Breast epithelium (tissue), 4 donors: ENCODE data around the gene URAD. TPM values are rescaled to one million over a fixed set of nuclear protein-coding genes. Genes with fewer than 3 reads are reported as not detected.
A peak's percentile ranks its signal among the peaks of the same experiment; 100 is the strongest.

Experiments used
- DNase-seq, 2 donors: peaks; one replicate each; pipeline ENCODE4 v3.0.0-alpha.2; 2019; ENCODE audit warnings: low spot score in 2 of 2
- H3K27ac ChIP-seq, 2 donors: fragments of 200-600 bp; sonication (generic) in 1 of 2; one replicate each; pipeline ENCODE4 v1.5.1; 2016 to 2019; ENCODE audit warnings: mild to moderate bottlenecking in 1 of 2
- H3K27me3 ChIP-seq, 2 donors: fragments of 200-600 bp; sonication (generic) in 1 of 2; one replicate each; pipeline versions ENCODE4 v1.5.1 to v1.6.0; 2017 to 2019; ENCODE audit warnings: control low read depth in 1 of 2, mild to moderate bottlenecking in 1 of 2
- H3K36me3 ChIP-seq: fragments of 200-600 bp; one replicate; pipeline ENCODE4 v1.5.1; 2019
- H3K4me1 ChIP-seq, 2 donors: fragments of 200-600 bp; sonication (generic); one replicate each; pipeline ENCODE4 v1.5.1; 2016 to 2019; ENCODE audit warnings: control low read depth in 1 of 2
- H3K4me3 ChIP-seq, 3 donors: fragments of 200-600 bp; sonication (generic); 1 replicate in 2 of 3; 2 replicates in 1 of 3; pipeline ENCODE4 v1.5.1; 2016 to 2019; ENCODE audit warnings: mild to moderate bottlenecking in 3 of 3, moderate library complexity in 2 of 3
- H3K9me3 ChIP-seq, 2 donors: fragments of 200-600 bp; sonication (generic) in 1 of 2; one replicate each; pipeline ENCODE4 v1.5.1; 2016 to 2019; ENCODE audit warnings: control low read depth in 1 of 2
- CTCF ChIP-seq, 3 donors: fragments of 450-650 bp; IDR thresholded peaks; one replicate each; pipeline ENCODE4 v1.5.1; 2016 to 2017; ENCODE audit warnings: antibody characterized with exemption in 3 of 3, mild to moderate bottlenecking in 3 of 3, moderate library complexity in 3 of 3
- POLR2A ChIP-seq: fragments of 450-650 bp; IDR thresholded peaks from one replicate; pipeline ENCODE4 v1.6.1; 2016; ENCODE audit warnings: antibody characterized with exemption, mild to moderate bottlenecking, moderate library complexity
- POLR2AphosphoS5 ChIP-seq, 3 donors: sonication (generic); formaldehyde crosslinking; IDR thresholded peaks; one replicate each; pipeline ENCODE4 v1.6.1; 2017; ENCODE audit warnings: antibody characterized with exemption in 3 of 3
- intact Hi-C: fragments of 100-400 bp; cut with DNase I; formaldehyde crosslinking; loops from one replicate; pipeline ENCODE4 v1.15.1; 2023; ENCODE audit warnings: low total_unique reads
- total RNA-seq, 3 donors: library from RNA; depleted of rRNA; stranded (reverse); fragments of >200 nt; gene quantifications; one replicate each; pipeline ENCODE4 v1.1.0, GENCODE V29; 2016

URAD gene
- total RNA-seq, 3 donors from 2014 or later: 0.32 to 1.3 TPM; not detected in 1

- Histone ChIP-seq H3K27ac (no peak overlapping the region), H3K4me1 (peaks cover 0 to 8% of the 10 kb centered on the region in 2 donors), H3K4me3 (no peak overlapping the region), H3K27me3 (peaks cover 3 to 91% of the 10 kb centered on the region in 2 donors), H3K9me3 (no peaks in the 10 kb centered on the region), H3K36me3 (no peaks in the 10 kb centered on the region)
- no peak for TF ChIP-seq POLR2A
- no peak for TF ChIP-seq POLR2AphosphoS5 (IDR thresholded peaks at IDR 0.05)
- TF ChIP-seq CTCF (IDR thresholded peaks at IDR 0.05): no peak
- no peak for DNase-seq
- intact Hi-C loops: no loop called here
Measured at GRCh38 chr13:27956576-27957300, 31.8 kb downstream of the URAD start.

- DNase-seq: no peak
- no peaks in the 10 kb centered on the region for H3K36me3 ChIP-seq
- H3K27me3 ChIP-seq: peaks cover 3 to 75% of the 10 kb centered on the region in 2 donors
- no peaks in the 10 kb centered on the region for H3K4me1 ChIP-seq
- no peak overlapping the region for H3K27ac ChIP-seq
- intact Hi-C loops: no loop called here
- no peaks in the 10 kb centered on the region for H3K9me3 ChIP-seq
- TF ChIP-seq POLR2AphosphoS5 (IDR thresholded peaks at IDR 0.05) (no peak), POLR2A (no peak), CTCF (IDR thresholded peaks at IDR 0.05) (no peak)
- H3K4me3 ChIP-seq: peak overlapping the region in 1 of 3 donors; percentile 63
Measured at GRCh38 chr13:27955014-27955591, 33.4 kb downstream of the URAD start.

- no peak for DNase-seq
Measured at GRCh38 chr13:27954406-27954851, 34.1 kb downstream of the URAD start.

GRCh38 chr13:27953676-27954405, 34.7 kb downstream of the URAD start:
- H3K4me3 ChIP-seq: peak overlapping the region; percentile 32 to 63 (median 48)
- peak in 1 of 2 donors; percentile 22 for DNase-seq
- no peaks in the 10 kb centered on the region for H3K36me3 ChIP-seq
- peaks cover 0 to 62% of the 10 kb centered on the region in 2 donors for H3K27me3 ChIP-seq
- no peak overlapping the region for H3K27ac ChIP-seq
- H3K9me3 ChIP-seq: no peaks in the 10 kb centered on the region
- H3K4me1 ChIP-seq: no peaks in the 10 kb centered on the region
- TF ChIP-seq CTCF (IDR thresholded peaks at IDR 0.05) (peak; percentile 36 to 79 (median 39)), POLR2A (no peak), POLR2AphosphoS5 (IDR thresholded peaks at IDR 0.05) (no peak)
- intact Hi-C loops: no loop called here

More at GRCh38 chr13:27954406-27954851, 34.1 kb downstream of the URAD start:
- H3K27ac ChIP-seq: no peak overlapping the region
- TF ChIP-seq POLR2A (no peak), POLR2AphosphoS5 (IDR thresholded peaks at IDR 0.05) (no peak), CTCF (IDR thresholded peaks at IDR 0.05) (no peak)
- no peaks in the 10 kb centered on the region for H3K36me3 ChIP-seq
- peak overlapping the region; percentile 32 to 63 (median 48) for H3K4me3 ChIP-seq
- no peaks in the 10 kb centered on the region for H3K9me3 ChIP-seq
- no peaks in the 10 kb centered on the region for H3K4me1 ChIP-seq
- intact Hi-C loops: no loop called here
- H3K27me3 ChIP-seq: peaks cover 0 to 68% of the 10 kb centered on the region in 2 donors
